Spleen (tissue), 11 donors: ENCODE data around the gene CGREF1. TPM values are rescaled to one million over a fixed set of nuclear protein-coding genes. Genes with fewer than 3 reads are reported as not detected.

Experiments used
- DNase-seq: peaks from one replicate; pipeline ENCODE4 v3.0.0-alpha.2; 2020
- H3K27ac ChIP-seq, 8 donors: fragments of 200-600 bp; sonication (generic) in 7 of 8; 1 replicate in 4 of 8; 2 replicates in 4 of 8; pipeline versions ENCODE4 v1.5.0 to v1.8.0; 2016 to 2021; ENCODE audit warnings: inconsistent platforms in 4 of 8, mild to moderate bottlenecking in 4 of 8, moderate library complexity in 1 of 8
- H3K27me3 ChIP-seq, 7 donors: fragments of 200-600 bp; sonication (generic) in 6 of 7; replicated peaks in 1 of 7; 1 replicate in 4 of 7; 2 replicates in 3 of 7; pipeline versions ENCODE4 v1.5.0 to v1.8.0; 2016 to 2021; ENCODE audit warnings: inconsistent platforms in 3 of 7, mild to moderate bottlenecking in 1 of 7
- H3K36me3 ChIP-seq, 6 donors: fragments of 200-600 bp; sonication (generic) in 5 of 6; 1 replicate in 4 of 6; 2 replicates in 2 of 6; pipeline versions ENCODE4 v1.5.0 to v1.8.0; 2016 to 2021; ENCODE audit warnings: inconsistent platforms in 2 of 6
- H3K4me1 ChIP-seq, 6 donors: fragments of 200-600 bp; sonication (generic) in 5 of 6; 1 replicate in 3 of 6; 2 replicates in 3 of 6; pipeline versions ENCODE4 v1.5.0 to v1.8.0; 2016 to 2021; ENCODE audit warnings: inconsistent platforms in 3 of 6
- H3K4me3 ChIP-seq, 8 donors: fragments of 200-600 bp; sonication (generic) in 7 of 8; 1 replicate in 4 of 8; 2 replicates in 4 of 8; pipeline versions ENCODE4 v1.5.0 to v1.8.0; 2016 to 2021; ENCODE audit warnings: inconsistent platforms in 4 of 8, mild to moderate bottlenecking in 4 of 8, moderate library complexity in 2 of 8
- H3K9me3 ChIP-seq, 8 donors: fragments of 200-600 bp; sonication (generic) in 7 of 8; 1 replicate in 4 of 8; 2 replicates in 4 of 8; pipeline versions ENCODE4 v1.5.0 to v1.8.0; 2016 to 2021; ENCODE audit warnings: inconsistent platforms in 4 of 8
- POLR2A ChIP-seq, 3 donors: fragments of 450-650 bp; IDR thresholded peaks; one replicate each; pipeline ENCODE4 v1.5.1; 2017; ENCODE audit warnings: antibody characterized with exemption in 3 of 3, mild to moderate bottlenecking in 1 of 3
- POLR2AphosphoS5 ChIP-seq, 3 donors: sonication (generic); formaldehyde crosslinking; IDR thresholded peaks; one replicate each; pipeline ENCODE4 v1.5.1; 2017; ENCODE audit warnings: antibody characterized with exemption in 3 of 3
- WGBS, 5 donors: extraction: QIAGEN DNeasy Blood & Tissue Kit in 3 of 5; methylation state at CpG; one replicate each; pipeline versions ENCODE4 v1.1.5 to v1.1.7; 2013 to 2018; 5-methylcytosine and 5-hydroxymethylcytosine counted together
- intact Hi-C: fragments of 100-400 bp; cut with DNase I; formaldehyde crosslinking; loops from one replicate; pipeline ENCODE4 v1.15.0; 2023; ENCODE audit warnings: low total_unique reads
- polyA plus RNA-seq, 3 donors: library from polyadenylated mRNA; stranded (reverse); fragments of 200-250 nt; gene quantifications; one replicate each; pipeline ENCODE4 v1.2.1, GENCODE V29; 2013
- total RNA-seq, 7 donors: library from RNA; depleted of rRNA in 3 of 7; stranded (reverse); fragments of >200 nt in 3 of 7; fragmentation: NEBNext Ultra II Directional in 4 of 7; extraction: Animal tissue kit (Norgen Biotek cat#: 25700) in 4 of 7; gene quantifications; one replicate each; pipeline versions ENCODE4 v1.1.0 to v1.2.1, GENCODE V29; 2016 to 2021
- TF ChIP-seq, protein P1 (sequence below), 11 experiments: fragments of 200-600 bp in 7 of 11; fragments of 450-650 bp in 4 of 11; sonication (generic) in 4 of 11; IDR thresholded peaks in 8 of 11; conservative IDR thresholded peaks in 3 of 11; 1 replicate in 7 of 11; 2 replicates in 4 of 11; pipeline versions ENCODE4 v1.4.0 to v1.8.0; 2016 to 2021; ENCODE audit warnings: antibody characterized with exemption in 11 of 11, inconsistent platforms in 4 of 11, mild to moderate bottlenecking in 1 of 11
- donor health status: healthy with polysubstance abuse.
- donor health status: DM: no; HTN: no; CAD: no; lungs with moderate emphysema.
- donor health status: DM: no; HTN: no; CAD: no.
- donor health status: Bipolar disorder and iron deficiency.
- donor health status: healthy.
- donor health status: DM: no; HTN: no; CAD: no.
- donor health status: DM: yes; HTN: yes; CAD: no.

The CGREF1 gene
- total and polyA plus RNA-seq, 10 donors = 0.17 to 0.82 (median 0.46) TPM; not detected in 3

DNA sequence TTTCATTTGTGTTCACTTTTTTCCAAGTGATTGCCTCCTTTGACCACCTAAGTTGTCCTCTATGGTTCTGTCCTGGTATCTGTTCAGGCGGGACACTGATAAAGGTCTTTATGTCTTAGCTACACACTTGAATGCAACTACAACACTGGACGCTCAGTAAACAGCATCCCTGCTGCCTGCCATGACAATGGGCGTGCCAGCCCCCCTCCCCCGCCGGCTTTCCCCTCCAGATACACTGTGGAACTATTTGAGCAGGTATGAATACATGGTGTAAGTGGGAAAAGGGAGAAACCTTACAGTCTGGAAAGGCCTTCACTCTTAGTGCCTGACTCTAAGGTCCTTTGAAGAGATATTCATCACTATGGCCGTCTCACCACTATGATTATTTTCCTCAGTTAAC, 61.7 kb downstream of the CGREF1 start:
- H3K27ac ChIP-seq = no peak overlapping the region
- no peak for DNase-seq
- peaks cover 2 to 87% (median 29%) of the 10 kb centered on the region in 6 donors for H3K36me3 ChIP-seq
- 95 to 97% (median 96%) methylated on average over 6 of the region's 6 CpGs for WGBS, 5 donors
- H3K27me3 ChIP-seq = no peaks in the 10 kb centered on the region
- intact Hi-C loops = no loop called here
- no peaks in the 10 kb centered on the region for H3K9me3 ChIP-seq
- H3K4me3 ChIP-seq = no peak overlapping the region
- TF ChIP-seq POLR2AphosphoS5 (IDR thresholded peaks at IDR 0.05) = no peak
- TF ChIP-seq, protein P1, sequence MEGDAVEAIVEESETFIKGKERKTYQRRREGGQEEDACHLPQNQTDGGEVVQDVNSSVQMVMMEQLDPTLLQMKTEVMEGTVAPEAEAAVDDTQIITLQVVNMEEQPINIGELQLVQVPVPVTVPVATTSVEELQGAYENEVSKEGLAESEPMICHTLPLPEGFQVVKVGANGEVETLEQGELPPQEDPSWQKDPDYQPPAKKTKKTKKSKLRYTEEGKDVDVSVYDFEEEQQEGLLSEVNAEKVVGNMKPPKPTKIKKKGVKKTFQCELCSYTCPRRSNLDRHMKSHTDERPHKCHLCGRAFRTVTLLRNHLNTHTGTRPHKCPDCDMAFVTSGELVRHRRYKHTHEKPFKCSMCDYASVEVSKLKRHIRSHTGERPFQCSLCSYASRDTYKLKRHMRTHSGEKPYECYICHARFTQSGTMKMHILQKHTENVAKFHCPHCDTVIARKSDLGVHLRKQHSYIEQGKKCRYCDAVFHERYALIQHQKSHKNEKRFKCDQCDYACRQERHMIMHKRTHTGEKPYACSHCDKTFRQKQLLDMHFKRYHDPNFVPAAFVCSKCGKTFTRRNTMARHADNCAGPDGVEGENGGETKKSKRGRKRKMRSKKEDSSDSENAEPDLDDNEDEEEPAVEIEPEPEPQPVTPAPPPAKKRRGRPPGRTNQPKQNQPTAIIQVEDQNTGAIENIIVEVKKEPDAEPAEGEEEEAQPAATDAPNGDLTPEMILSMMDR (IDR thresholded peaks at IDR 0.05 in 8 of 11, conservative IDR thresholded peaks at IDR 0.05 in 3 of 11) = no peak
- no peak for TF ChIP-seq POLR2A (IDR thresholded peaks at IDR 0.05)
- H3K4me1 ChIP-seq = peaks cover 2 to 31% (median 20%) of the 10 kb centered on the region in 6 donors

DNA sequence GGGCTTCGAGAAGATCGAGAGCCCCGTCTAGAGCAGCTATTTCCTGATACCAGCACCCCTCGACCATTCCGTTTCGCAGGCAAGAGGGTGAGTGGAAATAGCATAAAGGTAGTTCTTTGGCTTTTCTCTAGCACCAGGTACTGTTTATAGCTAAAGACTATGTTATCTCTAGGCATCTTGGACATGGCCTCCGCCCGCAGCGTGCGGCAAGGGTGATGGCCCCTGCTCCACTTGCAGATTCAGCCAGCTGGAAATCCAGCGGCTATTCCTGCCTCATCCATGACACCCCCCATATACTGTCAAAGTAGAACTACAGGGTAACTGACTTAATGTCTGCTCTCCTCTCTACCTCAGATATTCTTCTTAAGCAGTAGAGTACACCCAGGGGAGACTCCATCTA, 64.2 kb downstream of the CGREF1 start:
- Histone ChIP-seq H3K4me1 (peaks cover 5 to 44% (median 25%) of the 10 kb centered on the region in 6 donors), H3K4me3 (no peak overlapping the region), H3K27ac (no peak overlapping the region), H3K27me3 (no peaks in the 10 kb centered on the region), H3K36me3 (peaks cover 2 to 66% (median 29%) of the 10 kb centered on the region in 6 donors), H3K9me3 (no peaks in the 10 kb centered on the region)
- TF ChIP-seq, protein P1 (IDR thresholded peaks at IDR 0.05 in 8 of 11, conservative IDR thresholded peaks at IDR 0.05 in 3 of 11) = no peak
- peak in 1 of 3 donors; percentile 8 for TF ChIP-seq POLR2AphosphoS5 (IDR thresholded peaks at IDR 0.05)
- TF ChIP-seq POLR2A (IDR thresholded peaks at IDR 0.05) = no peak
- DNase-seq = no peak
- intact Hi-C loops = no loop called here
- 94 to 95% (median 94%) methylated on average over 11 of the region's 11 CpGs for WGBS, 5 donors

DNA sequence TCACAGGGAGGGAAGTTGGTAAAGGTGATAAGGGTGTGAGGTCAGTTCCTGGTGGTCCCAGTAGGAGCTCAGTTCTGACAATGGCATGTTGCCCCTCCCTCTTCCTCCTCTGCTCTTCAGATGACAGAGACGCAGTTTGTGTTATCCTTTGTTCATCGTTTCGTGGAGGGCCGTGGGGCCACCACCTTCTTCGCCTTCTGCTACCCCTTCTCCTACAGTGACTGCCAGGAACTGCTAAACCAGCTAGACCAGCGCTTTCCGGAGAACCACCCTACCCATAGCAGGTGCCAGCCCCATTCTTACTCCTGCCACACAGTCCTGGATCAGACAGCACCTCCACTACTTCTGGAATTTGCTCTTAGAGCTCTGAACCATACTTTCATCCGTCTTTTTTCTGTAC, 65.2 kb downstream of the CGREF1 start:
- WGBS, 5 donors = 87 to 94% (median 92%) methylated on average over 8 of the region's 8 CpGs
- H3K27me3 ChIP-seq = no peaks in the 10 kb centered on the region
- no peak overlapping the region for H3K4me3 ChIP-seq
- intact Hi-C loops = no loop called here
- no peak overlapping the region for H3K27ac ChIP-seq
- DNase-seq = peak; percentile 68
- peaks cover 2 to 56% (median 24%) of the 10 kb centered on the region in 6 donors for H3K36me3 ChIP-seq
- peaks cover 10 to 44% (median 23%) of the 10 kb centered on the region in 6 donors for H3K4me1 ChIP-seq
- H3K9me3 ChIP-seq = no peaks in the 10 kb centered on the region
- TF ChIP-seq, protein P1 (IDR thresholded peaks at IDR 0.05 in 8 of 11, conservative IDR thresholded peaks at IDR 0.05 in 3 of 11) = no peak
- TF ChIP-seq POLR2A (IDR thresholded peaks at IDR 0.05) = no peak
- no peak for TF ChIP-seq POLR2AphosphoS5 (IDR thresholded peaks at IDR 0.05)

DNA sequence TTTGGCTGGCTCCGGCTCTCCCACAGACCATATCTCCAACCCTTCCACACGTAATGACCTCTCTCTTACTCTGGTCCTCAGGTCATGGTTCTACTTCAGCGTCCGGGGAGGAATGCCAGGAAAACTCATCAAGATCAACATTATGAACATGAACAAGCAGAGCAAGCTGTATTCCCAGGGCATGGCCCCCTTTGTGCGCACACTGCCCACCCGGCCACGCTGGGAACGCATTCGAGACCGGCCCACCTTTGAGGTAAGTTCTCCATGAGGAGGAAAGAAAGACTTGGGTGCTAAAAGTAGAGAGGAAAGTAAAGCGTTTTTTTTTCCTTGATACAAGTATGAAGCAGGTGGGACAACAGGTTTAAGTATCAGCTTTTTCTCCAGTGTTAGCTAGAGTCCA, 65.6 kb downstream of the CGREF1 start:
- peak; percentile 70 for DNase-seq
- intact Hi-C loops = no loop called here

More for the DNA sequence above, 65.6 kb downstream of the CGREF1 start:
- 85 to 93% (median 92%) methylated on average over 11 of the region's 11 CpGs for WGBS, 5 donors
- Histone ChIP-seq H3K4me1 (peaks cover 10 to 39% (median 22%) of the 10 kb centered on the region in 6 donors), H3K27me3 (no peaks in the 10 kb centered on the region), H3K36me3 (peaks cover 2 to 52% (median 23%) of the 10 kb centered on the region in 6 donors), H3K9me3 (no peaks in the 10 kb centered on the region), H3K4me3 (no peak overlapping the region), H3K27ac (no peak overlapping the region)
- no peak for TF ChIP-seq POLR2A (IDR thresholded peaks at IDR 0.05)
- TF ChIP-seq, protein P1 (IDR thresholded peaks at IDR 0.05 in 8 of 11, conservative IDR thresholded peaks at IDR 0.05 in 3 of 11) = no peak
- no peak for TF ChIP-seq POLR2AphosphoS5 (IDR thresholded peaks at IDR 0.05)
